Tibial artery (tissue), 4 donors: ENCODE data around the gene IGF2BP3.
"Not testable (repeated sequence)": the region's sequence is repeated elsewhere in the genome, so short reads cannot be mapped to it uniquely, and the experiment has no call there.

Experiments
- DNase-seq, 2 donors: peaks; one replicate each; pipeline ENCODE4 v3.0.0-alpha.2; 2019
- H3K27ac ChIP-seq, 2 donors: fragments of 200-600 bp; sonication (generic) in 1 of 2; 1 replicate in 1 of 2; 2 replicates in 1 of 2; pipeline ENCODE4 v1.5.1; 2018 to 2019; ENCODE audit warnings: mild to moderate bottlenecking in 1 of 2
- H3K27me3 ChIP-seq, 2 donors: fragments of 200-600 bp; sonication (generic) in 1 of 2; one replicate each; pipeline versions ENCODE4 v1.5.1 to v1.6.0; 2016 to 2019
- H3K36me3 ChIP-seq, 3 donors: fragments of 200-600 bp; sonication (generic) in 2 of 3; one replicate each; pipeline ENCODE4 v1.5.1; 2016 to 2019; ENCODE audit warnings: mild to moderate bottlenecking in 2 of 3
- H3K4me1 ChIP-seq, 4 donors: fragments of 200-600 bp; sonication (generic) in 2 of 4; 1 replicate in 3 of 4; 2 replicates in 1 of 4; pipeline ENCODE4 v1.5.1; 2016 to 2019
- H3K4me3 ChIP-seq, 2 donors: fragments of 200-600 bp; sonication (generic) in 1 of 2; 1 replicate in 1 of 2; 2 replicates in 1 of 2; pipeline ENCODE4 v1.5.1; 2018 to 2019; ENCODE audit warnings: mild to moderate bottlenecking in 2 of 2
- H3K9me3 ChIP-seq, 3 donors: fragments of 200-600 bp; sonication (generic) in 1 of 3; one replicate each; pipeline ENCODE4 v1.5.1; 2016 to 2019
- intact Hi-C: fragments of 100-400 bp; cut with DNase I; formaldehyde crosslinking; loops from one replicate; pipeline ENCODE4 v1.15.0; 2023; ENCODE audit warnings: low total_unique reads
- TF ChIP-seq, protein P1 (sequence below), 2 experiments: fragments of 200-600 bp in 1 of 2; fragments of 450-650 bp in 1 of 2; IDR thresholded peaks; one replicate each; pipeline ENCODE4 v1.5.1; 2017 to 2019; ENCODE audit warnings: antibody characterized with exemption in 2 of 2, mild to moderate bottlenecking in 1 of 2, moderate library complexity in 1 of 2

IGF2BP3 gene

DNA sequence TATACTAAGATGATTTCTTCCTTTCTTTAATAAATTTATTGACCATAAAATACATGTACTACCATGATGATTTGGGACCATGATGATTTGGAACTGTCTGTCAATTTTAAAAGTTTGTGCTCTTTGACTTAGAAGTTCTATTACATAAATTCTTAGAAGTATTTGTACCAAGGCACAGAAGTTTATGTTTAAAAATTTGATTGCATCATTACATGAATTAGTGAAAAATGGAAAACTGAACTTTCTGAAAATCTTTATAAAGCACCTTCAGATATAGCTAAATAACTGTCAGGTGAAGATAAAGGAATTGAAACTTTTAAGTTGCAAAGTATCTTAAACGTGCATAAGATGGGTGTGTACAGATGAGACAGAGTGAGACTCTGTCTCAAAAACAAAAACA is 139.2 kb downstream of the IGF2BP3 start:
- intact Hi-C loops = no loop called here
- Histone ChIP-seq H3K4me3 (no peak overlapping the region), H3K27me3 (no peaks in the 10 kb centered on the region), H3K4me1 (peaks cover 0 to 16% (median 3%) of the 10 kb centered on the region in 4 donors), H3K9me3 (no peaks in the 10 kb centered on the region), H3K36me3 (no peaks in the 10 kb centered on the region), H3K27ac (no peak overlapping the region)
- DNase-seq = no peak
- TF ChIP-seq, protein P1, sequence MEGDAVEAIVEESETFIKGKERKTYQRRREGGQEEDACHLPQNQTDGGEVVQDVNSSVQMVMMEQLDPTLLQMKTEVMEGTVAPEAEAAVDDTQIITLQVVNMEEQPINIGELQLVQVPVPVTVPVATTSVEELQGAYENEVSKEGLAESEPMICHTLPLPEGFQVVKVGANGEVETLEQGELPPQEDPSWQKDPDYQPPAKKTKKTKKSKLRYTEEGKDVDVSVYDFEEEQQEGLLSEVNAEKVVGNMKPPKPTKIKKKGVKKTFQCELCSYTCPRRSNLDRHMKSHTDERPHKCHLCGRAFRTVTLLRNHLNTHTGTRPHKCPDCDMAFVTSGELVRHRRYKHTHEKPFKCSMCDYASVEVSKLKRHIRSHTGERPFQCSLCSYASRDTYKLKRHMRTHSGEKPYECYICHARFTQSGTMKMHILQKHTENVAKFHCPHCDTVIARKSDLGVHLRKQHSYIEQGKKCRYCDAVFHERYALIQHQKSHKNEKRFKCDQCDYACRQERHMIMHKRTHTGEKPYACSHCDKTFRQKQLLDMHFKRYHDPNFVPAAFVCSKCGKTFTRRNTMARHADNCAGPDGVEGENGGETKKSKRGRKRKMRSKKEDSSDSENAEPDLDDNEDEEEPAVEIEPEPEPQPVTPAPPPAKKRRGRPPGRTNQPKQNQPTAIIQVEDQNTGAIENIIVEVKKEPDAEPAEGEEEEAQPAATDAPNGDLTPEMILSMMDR (IDR thresholded peaks at IDR 0.05) = no peak

DNA sequence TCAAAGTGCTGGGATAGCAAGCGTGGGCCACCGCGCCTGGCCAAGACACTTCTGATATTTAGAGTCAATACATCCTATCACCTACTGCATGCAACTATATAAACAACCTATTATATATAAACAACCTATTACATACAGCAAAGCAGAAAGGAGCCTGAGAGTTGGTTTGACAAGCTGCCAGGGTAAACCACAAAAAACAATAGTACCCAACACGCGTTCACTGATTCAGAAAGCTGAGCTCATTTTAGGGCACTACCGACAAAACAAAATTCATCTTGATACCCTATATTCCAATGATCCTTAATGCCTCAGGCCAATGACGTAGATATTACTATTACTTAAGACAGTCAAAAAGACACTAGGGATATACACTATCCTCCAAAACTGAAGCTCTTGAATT is 154.9 kb downstream of the IGF2BP3 start:
- TF ChIP-seq, protein P1 (IDR thresholded peaks at IDR 0.05) = no peak
- peaks cover 0 to 7% (median 1%) of the 10 kb centered on the region in 3 donors for H3K36me3 ChIP-seq

DNA sequence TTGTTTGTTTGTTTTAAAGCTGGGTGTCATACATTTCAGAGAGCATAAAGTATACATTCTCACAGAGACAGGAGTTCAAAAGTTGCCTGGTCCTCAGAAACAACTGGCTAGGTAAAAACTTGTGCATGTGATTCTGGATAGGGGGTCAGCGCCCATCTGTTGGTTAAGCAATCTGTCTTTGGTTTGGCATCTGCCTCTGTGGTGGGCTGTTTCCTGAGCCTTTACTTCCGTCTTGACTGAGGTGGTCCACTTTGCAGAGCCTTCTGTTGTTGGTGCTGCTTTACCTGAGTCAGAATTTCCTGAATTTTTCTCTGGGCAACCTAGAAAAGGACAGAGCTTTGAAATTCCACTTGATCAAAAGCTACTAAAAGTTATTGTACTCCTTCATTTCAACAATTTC is 158.2 kb downstream of the IGF2BP3 start:
- H3K27ac ChIP-seq, H3K4me3 ChIP-seq, H3K4me1 ChIP-seq, H3K9me3 ChIP-seq, intact Hi-C loops, DNase-seq, H3K27me3 ChIP-seq: not testable (repeated sequence)
- H3K36me3 ChIP-seq = peaks cover 25 to 37% (median 30%) of the 10 kb centered on the region in 3 donors

More for the DNA sequence above, 154.9 kb downstream of the IGF2BP3 start:
- Histone ChIP-seq H3K27ac (no peak overlapping the region), H3K9me3 (no peaks in the 10 kb centered on the region), H3K27me3 (no peaks in the 10 kb centered on the region), H3K4me1 (no peaks in the 10 kb centered on the region), H3K4me3 (no peak overlapping the region)
- intact Hi-C loops = no loop called here
- no peak for DNase-seq

DNA sequence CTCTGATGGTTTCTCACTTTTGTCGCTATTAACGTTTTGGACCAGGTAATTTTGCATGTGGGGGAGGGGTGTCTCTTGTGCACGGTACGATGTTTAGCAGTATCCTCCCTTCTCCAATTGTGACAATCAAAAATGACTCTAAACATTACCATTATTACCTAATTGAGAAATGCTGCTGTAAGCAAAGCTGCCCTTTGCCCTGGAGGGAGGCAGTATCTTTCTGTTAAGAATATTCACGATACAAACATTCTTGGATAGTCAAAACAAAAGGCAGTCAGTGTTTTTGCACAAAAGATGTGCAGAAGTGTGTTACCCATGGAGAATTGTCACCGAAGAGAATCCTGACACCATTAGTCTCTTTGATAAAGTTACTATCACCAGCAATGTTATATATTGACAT is 161.5 kb downstream of the IGF2BP3 start:
- H3K4me1 ChIP-seq = peaks cover 0 to 5% (median 2%) of the 10 kb centered on the region in 4 donors
- no peak overlapping the region for H3K27ac ChIP-seq
- no peaks in the 10 kb centered on the region for H3K27me3 ChIP-seq
- peaks cover 25 to 57% (median 39%) of the 10 kb centered on the region in 3 donors for H3K36me3 ChIP-seq
- no peak for DNase-seq
- no peak overlapping the region for H3K4me3 ChIP-seq
- intact Hi-C loops = no loop called here
- TF ChIP-seq, protein P1 (IDR thresholded peaks at IDR 0.05) = no peak
- H3K9me3 ChIP-seq = no peaks in the 10 kb centered on the region

DNA sequence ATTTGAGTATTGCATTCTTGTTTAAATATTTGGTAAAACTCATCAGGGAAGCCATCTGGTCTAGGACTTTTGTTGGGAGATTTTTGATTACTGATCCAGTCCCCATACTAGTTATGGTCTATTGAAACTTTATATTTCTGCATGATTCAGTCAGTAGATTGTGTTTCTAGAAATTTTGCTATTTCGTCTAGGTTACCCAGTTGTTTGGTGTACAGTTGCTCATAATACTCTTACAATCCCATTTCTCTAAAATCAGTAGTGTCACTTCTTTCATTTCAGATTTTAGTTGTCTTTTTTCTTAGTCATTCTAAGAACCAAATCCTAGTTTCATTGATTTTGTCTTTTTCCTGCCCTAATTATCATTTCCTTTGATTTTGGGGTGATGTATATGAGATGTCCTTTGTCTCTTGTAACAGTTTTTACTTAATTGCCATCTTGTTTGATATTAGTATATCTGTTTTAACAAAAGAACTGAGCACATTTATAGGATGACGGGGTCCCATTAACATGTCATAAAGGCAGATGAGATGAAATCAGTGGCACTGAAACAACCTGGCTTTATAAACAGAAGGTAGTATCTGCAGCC is 163.3 kb downstream of the IGF2BP3 start:
- TF ChIP-seq, protein P1 (IDR thresholded peaks at IDR 0.05) = no peak
- no peaks in the 10 kb centered on the region for H3K9me3 ChIP-seq
- peaks cover 25 to 70% (median 50%) of the 10 kb centered on the region in 3 donors for H3K36me3 ChIP-seq
- no peaks in the 10 kb centered on the region for H3K27me3 ChIP-seq
- no peak overlapping the region for H3K27ac ChIP-seq
- DNase-seq = no peak
- H3K4me3 ChIP-seq = no peak overlapping the region
- intact Hi-C loops = no loop called here
- peaks cover 0 to 22% (median 9%) of the 10 kb centered on the region in 4 donors for H3K4me1 ChIP-seq

DNA sequence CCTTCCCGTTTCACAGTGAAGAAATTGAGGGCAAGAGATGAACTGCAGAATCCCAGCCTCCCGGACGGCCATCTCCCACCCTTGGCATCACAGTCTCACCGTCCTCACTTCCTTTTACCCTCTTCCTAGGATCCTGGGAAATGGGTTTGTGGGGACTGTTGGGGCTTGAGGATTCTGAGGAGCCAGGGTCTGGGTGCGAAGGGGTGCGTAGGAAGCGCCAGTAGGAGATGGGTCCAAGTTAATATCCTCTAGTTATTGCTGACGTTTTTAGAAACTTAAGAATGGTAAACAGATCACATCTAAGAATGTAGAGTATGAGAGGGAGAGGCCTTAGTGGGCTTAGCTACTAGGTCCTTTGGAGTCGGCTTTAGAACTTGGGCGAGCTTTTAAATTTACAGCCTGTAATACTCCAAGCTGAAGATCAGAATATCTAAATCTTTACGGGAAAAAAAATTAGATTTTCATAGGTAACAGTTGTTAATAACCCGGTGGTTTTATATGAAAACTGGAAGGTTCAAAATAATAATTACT is 170.5 kb downstream of the IGF2BP3 start:
- Histone ChIP-seq H3K36me3 (peaks cover 0 to 23% (median 17%) of the 10 kb centered on the region in 3 donors), H3K27me3 (no peaks in the 10 kb centered on the region), H3K4me1 (peaks cover 0 to 58% (median 35%) of the 10 kb centered on the region in 4 donors), H3K27ac (peak overlapping the region; percentile 80 to 81), H3K4me3 (peak overlapping the region; percentile 80 to 91), H3K9me3 (no peaks in the 10 kb centered on the region)
- intact Hi-C loops = loop anchor here (5.0 kb wide), 1 partner anchor 473 kb away; no protein-coding TSS in a partner anchor
- no peak for DNase-seq
- TF ChIP-seq, protein P1 (IDR thresholded peaks at IDR 0.05) = no peak
